ENCODE data around the gene PITPNC1.

- TF ChIP-seq CTCF (IDR thresholded peaks at IDR 0.05; ENCODE audit: low read length) (peak; percentile 65), EZH2phosphoT487 (IDR thresholded peaks at IDR 0.05; ENCODE audit: low read length) (no peak)
These were observed 10.0 kb downstream of the PITPNC1 start for GRCh38 chr17:67386965-67387551.
